Measurements from ENCODE around the gene SLC30A3.

DNA sequence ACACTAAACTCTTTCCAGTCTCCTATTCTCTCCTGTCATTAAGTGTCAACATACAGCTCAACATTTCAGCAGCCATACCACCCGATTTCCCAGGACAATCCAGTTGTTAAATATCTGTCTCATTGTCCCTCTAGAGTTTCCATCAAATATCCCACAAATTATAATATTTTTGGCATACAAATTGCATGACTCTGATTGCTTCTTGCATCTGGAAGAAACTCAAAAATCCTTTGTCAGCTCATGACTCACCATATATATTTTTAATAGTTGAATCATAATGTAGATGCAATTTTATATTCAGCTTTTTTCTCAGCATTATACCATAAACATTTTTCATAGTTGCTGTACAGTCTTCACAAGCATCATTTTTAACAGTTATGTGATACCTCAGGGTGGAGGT is 7.2 kb downstream of the SLC30A3 start:
- TF ChIP-seq, protein P1, sequence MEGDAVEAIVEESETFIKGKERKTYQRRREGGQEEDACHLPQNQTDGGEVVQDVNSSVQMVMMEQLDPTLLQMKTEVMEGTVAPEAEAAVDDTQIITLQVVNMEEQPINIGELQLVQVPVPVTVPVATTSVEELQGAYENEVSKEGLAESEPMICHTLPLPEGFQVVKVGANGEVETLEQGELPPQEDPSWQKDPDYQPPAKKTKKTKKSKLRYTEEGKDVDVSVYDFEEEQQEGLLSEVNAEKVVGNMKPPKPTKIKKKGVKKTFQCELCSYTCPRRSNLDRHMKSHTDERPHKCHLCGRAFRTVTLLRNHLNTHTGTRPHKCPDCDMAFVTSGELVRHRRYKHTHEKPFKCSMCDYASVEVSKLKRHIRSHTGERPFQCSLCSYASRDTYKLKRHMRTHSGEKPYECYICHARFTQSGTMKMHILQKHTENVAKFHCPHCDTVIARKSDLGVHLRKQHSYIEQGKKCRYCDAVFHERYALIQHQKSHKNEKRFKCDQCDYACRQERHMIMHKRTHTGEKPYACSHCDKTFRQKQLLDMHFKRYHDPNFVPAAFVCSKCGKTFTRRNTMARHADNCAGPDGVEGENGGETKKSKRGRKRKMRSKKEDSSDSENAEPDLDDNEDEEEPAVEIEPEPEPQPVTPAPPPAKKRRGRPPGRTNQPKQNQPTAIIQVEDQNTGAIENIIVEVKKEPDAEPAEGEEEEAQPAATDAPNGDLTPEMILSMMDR (conservative IDR thresholded peaks at IDR 0.05; ENCODE audit: low read depth, low read length), result no peak
- TF ChIP-seq EZH2 (IDR thresholded peaks at IDR 0.05; ENCODE audit: borderline replicate concordance, low read depth, low read length, poor library complexity, severe bottlenecking), result no peak

All from A673 (cell line).